ENCODE measurements around the gene ADIG.

Gene ADIG

DNA sequence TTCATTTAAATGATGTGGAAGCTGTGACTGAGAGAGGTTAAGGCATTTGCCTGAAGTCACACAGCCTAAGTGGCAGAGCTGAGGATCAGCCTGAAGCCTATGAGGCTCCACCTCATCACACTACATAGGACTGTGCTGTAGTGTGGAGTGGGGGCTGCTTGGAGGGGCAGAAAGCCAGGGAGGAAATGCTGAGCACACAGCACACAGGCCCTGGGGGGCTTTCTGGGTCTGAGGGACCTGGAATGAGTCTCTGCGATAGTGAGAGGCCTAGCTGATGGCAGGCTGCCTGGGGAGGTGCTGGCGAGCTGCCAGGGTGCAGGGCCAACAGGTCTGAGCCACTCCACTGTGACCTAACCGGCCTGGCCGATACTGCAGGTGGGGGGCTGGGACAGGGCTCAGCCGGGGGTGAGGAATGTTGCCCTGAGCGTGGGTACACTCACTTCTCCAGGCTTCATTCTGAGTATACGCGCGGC lies 18.4 kb downstream of the ADIG start:
- H3K9me2 ChIP-seq (replicated peaks; ENCODE audit: insufficient read depth, low read length) = no peaks in the 10 kb centered on the region
- H3K36me3 ChIP-seq (replicated peaks; ENCODE audit: insufficient read depth, low read length) = no peaks in the 10 kb centered on the region
- DNase-seq = no peak
- H4K20me1 ChIP-seq (ENCODE audit: insufficient read depth, low read length) = no peaks in the 10 kb centered on the region
- no peak overlapping the region for H3K9ac ChIP-seq (ENCODE audit: low read length)
- no peak overlapping the region for H2AFZ ChIP-seq (ENCODE audit: low read length)
- no peaks in the 10 kb centered on the region for H3K79me2 ChIP-seq (ENCODE audit: low read length)
- H3K4me3 ChIP-seq (ENCODE audit: low read length) = no peak overlapping the region
- no peaks in the 10 kb centered on the region for H3K9me3 ChIP-seq (replicated peaks; ENCODE audit: insufficient read depth, low read length)
- H3K27ac ChIP-seq (ENCODE audit: low read length) = no peak overlapping the region
- no peaks in the 10 kb centered on the region for H3F3A ChIP-seq (ENCODE audit: insufficient read depth, low read length)
- no peak overlapping the region for H3K4me2 ChIP-seq (ENCODE audit: low read depth, low read length)
- TF ChIP-seq, protein P1, sequence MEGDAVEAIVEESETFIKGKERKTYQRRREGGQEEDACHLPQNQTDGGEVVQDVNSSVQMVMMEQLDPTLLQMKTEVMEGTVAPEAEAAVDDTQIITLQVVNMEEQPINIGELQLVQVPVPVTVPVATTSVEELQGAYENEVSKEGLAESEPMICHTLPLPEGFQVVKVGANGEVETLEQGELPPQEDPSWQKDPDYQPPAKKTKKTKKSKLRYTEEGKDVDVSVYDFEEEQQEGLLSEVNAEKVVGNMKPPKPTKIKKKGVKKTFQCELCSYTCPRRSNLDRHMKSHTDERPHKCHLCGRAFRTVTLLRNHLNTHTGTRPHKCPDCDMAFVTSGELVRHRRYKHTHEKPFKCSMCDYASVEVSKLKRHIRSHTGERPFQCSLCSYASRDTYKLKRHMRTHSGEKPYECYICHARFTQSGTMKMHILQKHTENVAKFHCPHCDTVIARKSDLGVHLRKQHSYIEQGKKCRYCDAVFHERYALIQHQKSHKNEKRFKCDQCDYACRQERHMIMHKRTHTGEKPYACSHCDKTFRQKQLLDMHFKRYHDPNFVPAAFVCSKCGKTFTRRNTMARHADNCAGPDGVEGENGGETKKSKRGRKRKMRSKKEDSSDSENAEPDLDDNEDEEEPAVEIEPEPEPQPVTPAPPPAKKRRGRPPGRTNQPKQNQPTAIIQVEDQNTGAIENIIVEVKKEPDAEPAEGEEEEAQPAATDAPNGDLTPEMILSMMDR (IDR thresholded peaks at IDR 0.05; ENCODE audit: low read length) = no peak
- TF ChIP-seq EZH2 (optimal IDR thresholded peaks at IDR 0.05; ENCODE audit: low read depth, low read length) = no peak
- TF ChIP-seq EZH2phosphoT487 (IDR thresholded peaks at IDR 0.05; ENCODE audit: low read length) = no peak
- H3K27me3 ChIP-seq (replicated peaks; ENCODE audit: insufficient read depth, low read length) = peaks cover 12% of the 10 kb centered on the region; the same call in 1 of the 2 replicates
- H3K4me1 ChIP-seq (ENCODE audit: low read length) = no peaks in the 10 kb centered on the region

DNA sequence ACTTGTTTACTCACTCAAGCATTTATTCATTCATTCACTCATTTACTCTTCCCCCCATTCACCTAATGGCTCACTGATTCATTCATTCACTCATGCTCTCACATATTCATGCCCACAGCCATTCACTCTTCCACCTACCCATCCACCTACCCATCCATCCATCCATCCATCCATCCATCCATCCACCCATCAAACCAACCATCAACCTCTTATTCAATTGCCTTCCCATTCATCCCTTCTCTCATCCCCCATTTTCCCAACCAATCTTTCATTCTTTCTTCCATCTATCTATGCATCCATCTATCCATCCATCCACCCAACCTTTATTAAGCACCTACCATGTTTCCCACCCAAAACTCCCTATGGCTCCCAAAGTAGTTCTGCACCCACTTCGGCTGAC lies 19.1 kb downstream of the ADIG start:
- H3K27ac ChIP-seq (ENCODE audit: low read length) = no peak overlapping the region
- H3F3A ChIP-seq (ENCODE audit: insufficient read depth, low read length) = no peaks in the 10 kb centered on the region
- H3K9me3 ChIP-seq (replicated peaks; ENCODE audit: insufficient read depth, low read length) = no peaks in the 10 kb centered on the region
- no peak overlapping the region for H3K4me2 ChIP-seq (ENCODE audit: low read depth, low read length)
- no peak for DNase-seq
- no peaks in the 10 kb centered on the region for H3K36me3 ChIP-seq (replicated peaks; ENCODE audit: insufficient read depth, low read length)
- H2AFZ ChIP-seq (ENCODE audit: low read length) = no peak overlapping the region
- H4K20me1 ChIP-seq (ENCODE audit: insufficient read depth, low read length) = no peaks in the 10 kb centered on the region
- no peak overlapping the region for H3K4me3 ChIP-seq (ENCODE audit: low read length)
- TF ChIP-seq EZH2phosphoT487 (IDR thresholded peaks at IDR 0.05; ENCODE audit: low read length) (no peak), EZH2 (optimal IDR thresholded peaks at IDR 0.05; ENCODE audit: low read depth, low read length) (no peak)
- TF ChIP-seq, protein P1 (IDR thresholded peaks at IDR 0.05; ENCODE audit: low read length) = no peak
- H3K9ac ChIP-seq (ENCODE audit: low read length) = no peak overlapping the region
- peaks cover 12% of the 10 kb centered on the region; the same call in 1 of the 2 replicates for H3K27me3 ChIP-seq (replicated peaks; ENCODE audit: insufficient read depth, low read length)
- no peaks in the 10 kb centered on the region for H3K9me2 ChIP-seq (replicated peaks; ENCODE audit: insufficient read depth, low read length)
- no peaks in the 10 kb centered on the region for H3K4me1 ChIP-seq (ENCODE audit: low read length)
- H3K79me2 ChIP-seq (ENCODE audit: low read length) = no peaks in the 10 kb centered on the region

DNA sequence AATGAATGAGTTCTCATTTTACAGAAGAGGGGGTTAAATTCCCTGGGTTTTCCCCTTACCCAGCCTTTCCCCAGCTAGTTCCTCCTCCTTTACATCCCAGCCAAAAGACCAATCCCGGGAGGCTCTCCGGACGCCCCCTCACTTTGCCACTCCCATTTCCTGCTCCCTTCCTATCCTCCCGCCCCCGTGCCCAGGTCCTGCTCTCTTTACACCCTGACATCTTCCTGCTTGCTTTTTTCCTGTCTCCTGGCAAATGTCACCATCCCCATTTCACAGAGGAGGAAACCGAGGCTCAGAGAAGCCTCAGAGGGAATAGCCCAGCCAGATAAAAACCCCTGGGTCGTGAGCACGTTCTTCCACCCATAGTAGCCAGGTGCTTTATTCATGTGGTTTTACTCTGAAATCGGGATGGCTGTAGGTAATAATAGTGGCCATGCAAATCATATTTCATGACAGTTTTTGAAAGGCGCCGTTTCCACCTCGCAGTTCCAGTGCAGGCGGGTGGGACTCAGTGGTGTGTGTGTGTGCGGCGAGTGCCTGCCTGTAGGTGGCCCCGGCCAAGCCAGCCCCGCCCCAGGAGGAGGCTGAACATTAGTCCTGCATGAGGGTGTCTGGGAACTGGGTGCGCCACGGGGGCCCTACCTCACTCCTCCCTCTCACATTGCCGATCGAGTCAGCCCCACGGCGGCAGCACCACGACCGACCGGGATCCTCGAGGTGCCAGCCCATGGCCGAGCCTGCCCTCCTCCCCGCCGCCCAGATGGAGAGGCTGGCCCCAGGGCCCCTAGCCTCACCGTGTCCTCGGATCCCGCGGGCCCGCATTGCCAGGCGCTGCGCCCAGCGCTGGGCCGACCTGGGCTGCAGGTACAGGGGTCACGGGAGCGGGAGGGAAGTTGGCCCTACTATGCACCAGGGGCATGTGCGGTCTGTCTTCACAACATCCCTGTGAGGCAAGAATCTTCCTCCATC lies 20.5 kb downstream of the ADIG start, which contains the start of gene ARHGAP40:
TSS of gene ARHGAP40 (plus strand) at position 594 of the 969 bp plus-strand sequence.
- Histone ChIP-seq H3K4me2 (ENCODE audit: low read depth, low read length) (peak within 1 kb of the TSS; percentile 76), H3K27me3 (replicated peaks; ENCODE audit: insufficient read depth, low read length) (peaks cover 12% of the 10 kb centered on the region; the same call in 1 of the 2 replicates), H3K4me1 (ENCODE audit: low read length) (no peaks in the 10 kb centered on the region), H3K27ac (ENCODE audit: low read length) (no peak within 1 kb of the TSS), H3K36me3 (replicated peaks; ENCODE audit: insufficient read depth, low read length) (no peaks in the 10 kb centered on the region), H3K9ac (ENCODE audit: low read length) (no peak within 1 kb of the TSS), H3K79me2 (ENCODE audit: low read length) (no peaks in the 10 kb centered on the region), H3K9me3 (replicated peaks; ENCODE audit: insufficient read depth, low read length) (no peaks in the 10 kb centered on the region), H4K20me1 (ENCODE audit: insufficient read depth, low read length) (no peaks in the 10 kb centered on the region), H2AFZ (ENCODE audit: low read length) (peak within 1 kb of the TSS; percentile 84), H3K4me3 (ENCODE audit: low read length) (peak within 1 kb of the TSS; percentile 32; the same call in 1 of the 2 replicates), H3F3A (ENCODE audit: insufficient read depth, low read length) (no peaks in the 10 kb centered on the region), H3K9me2 (replicated peaks; ENCODE audit: insufficient read depth, low read length) (no peaks in the 10 kb centered on the region)
- peak; percentile 27 for DNase-seq
- TF ChIP-seq EZH2 (optimal IDR thresholded peaks at IDR 0.05; ENCODE audit: low read depth, low read length) = no peak
- TF ChIP-seq, protein P1 (IDR thresholded peaks at IDR 0.05; ENCODE audit: low read length) = peak; percentile 32

All from MM.1S (cell line).